Esophagus mucosa (tissue), 1 donor: Measurements from ENCODE around the gene STXBP1. TPM values are rescaled to one million over a fixed set of nuclear protein-coding genes. Genes with fewer than 3 reads are reported as not detected.

ENCODE experiments used
- ATAC-seq: fragments of 200-7000 bp; cut with Tn5 transposase; one replicate; pipeline ENCODE4 v1.9.1; 2020
- total RNA-seq: library from RNA; stranded (reverse); gene quantifications from one replicate; pipeline ENCODE4 v1.2.4, GENCODE V29; 2023
- donor health status: DM: yes; HTN: yes; CAD: no.

STXBP1 gene
- total RNA-seq, 1 donor from 2014 or later, result 10.1 TPM

DNA sequence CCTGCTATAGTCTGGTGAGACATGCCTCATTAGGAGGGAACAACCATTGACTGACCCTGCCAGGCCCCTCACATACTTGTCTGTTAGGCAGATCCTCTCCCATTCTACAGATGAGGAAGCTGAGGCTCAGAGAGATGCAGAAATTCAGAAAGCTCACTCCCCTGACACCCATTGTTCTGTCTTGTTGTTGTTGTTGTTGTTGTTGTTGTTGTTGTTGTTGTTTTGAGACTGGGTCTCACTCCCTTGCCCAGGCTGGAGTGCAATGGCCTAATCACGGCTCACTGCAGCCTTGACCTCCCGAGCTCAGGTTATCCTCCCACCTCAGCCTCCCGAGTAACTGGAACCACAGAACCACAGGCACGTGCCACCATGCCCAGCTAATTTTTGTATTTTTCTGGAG, 81.6 kb downstream of the STXBP1 start:
- ATAC-seq, result no peak

GRCh38 chr9:127694890-127695720, 83.0 kb downstream of the STXBP1 start:
- ATAC-seq, result no peak

GRCh38 chr9:127697575-127697974, 85.5 kb downstream of the STXBP1 start:
- ATAC-seq, result no peak

DNA sequence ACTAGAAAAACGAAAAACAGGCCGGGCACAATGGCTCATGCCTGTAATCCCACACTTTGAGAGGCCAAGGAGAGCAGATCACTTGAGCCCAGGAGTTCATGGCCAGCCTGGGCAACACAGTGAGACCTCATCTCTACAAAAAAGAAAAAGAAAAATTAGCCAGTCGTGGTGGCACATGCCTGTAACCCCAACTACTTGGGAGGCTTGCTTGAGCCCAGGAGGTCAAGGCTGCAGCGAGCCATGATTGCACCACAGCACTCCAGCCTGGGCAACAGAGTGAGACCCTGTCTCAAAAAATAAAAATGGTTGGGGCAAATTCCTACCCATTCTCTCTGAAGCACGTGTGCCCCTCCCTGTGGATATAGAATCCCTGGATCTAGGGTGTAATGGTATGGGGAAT, 86.3 kb downstream of the STXBP1 start:
- ATAC-seq, result no peak

- peak; percentile 98 for ATAC-seq
These were observed 87.1 kb downstream of the STXBP1 start for GRCh38 chr9:127698985-127699670.

- ATAC-seq, result no peak
These were observed 88.1 kb downstream of the STXBP1 start for GRCh38 chr9:127700140-127700539.

DNA sequence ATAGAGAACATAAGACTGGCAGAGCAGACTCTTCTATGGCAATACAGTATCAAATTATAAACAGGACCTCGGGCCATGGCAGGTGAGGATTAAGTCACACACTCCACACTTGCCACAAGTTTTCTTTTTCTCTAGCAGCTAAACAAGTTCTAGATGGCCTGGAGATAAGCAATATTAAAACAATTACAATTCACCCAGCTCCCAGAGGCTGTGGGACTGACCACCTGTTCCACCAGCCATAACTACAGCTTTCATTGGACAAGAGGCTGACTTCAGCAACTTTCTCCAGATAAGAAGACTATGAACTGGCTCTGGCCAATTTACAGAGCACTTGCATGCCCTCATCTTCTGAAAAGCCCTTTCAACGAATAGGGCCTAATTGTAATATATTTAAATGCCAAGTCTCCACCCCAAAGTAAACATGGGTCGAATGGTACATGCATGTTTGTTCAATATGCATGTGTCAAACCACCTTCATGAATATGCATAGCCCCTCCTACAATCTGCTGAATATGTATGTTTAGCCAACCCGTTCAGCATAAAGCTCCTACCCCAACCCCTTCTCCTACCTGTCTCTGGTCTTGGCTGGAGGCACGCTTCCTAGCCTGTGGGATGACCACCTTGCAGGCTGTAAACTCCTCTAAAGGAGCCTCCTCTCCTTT, 88.6 kb downstream of the STXBP1 start:
- ATAC-seq, result no peak

- ATAC-seq, result no peak
These were observed 91.3 kb downstream of the STXBP1 start for GRCh38 chr9:127703289-127703946.

- ATAC-seq, result no peak
These were observed 93.7 kb downstream of the STXBP1 start for GRCh38 chr9:127705577-127706379.

DNA sequence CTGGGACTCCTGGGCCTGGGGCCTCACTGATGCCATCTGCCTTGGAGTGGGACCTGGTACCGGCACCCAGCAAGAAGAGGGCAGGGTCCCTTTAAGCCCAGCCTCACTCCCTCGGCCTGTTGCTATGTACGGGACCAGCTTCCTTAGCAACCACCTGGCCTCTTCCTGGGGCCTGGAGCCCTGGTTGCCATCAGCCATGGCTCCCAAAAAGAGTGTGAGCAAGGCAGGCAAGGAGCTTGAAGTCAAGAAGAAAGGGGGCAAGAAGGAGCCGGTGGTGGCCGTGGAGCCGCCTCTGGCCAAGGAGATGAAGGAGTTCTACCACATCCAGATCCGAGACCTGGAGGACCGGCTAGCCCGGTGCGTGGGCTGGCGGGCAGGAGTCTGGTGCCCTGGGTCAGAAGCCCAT, 94.8 kb downstream of the STXBP1 start, which contains the start of gene CFAP157:
TSS of gene CFAP157 (plus strand) at position 153 of the 406 bp plus-strand sequence. CDS start at position 197, 44 bp downstream.
- ATAC-seq, result no peak

- peak; percentile 61 for ATAC-seq
These were observed 95.7 kb downstream of the STXBP1 start for GRCh38 chr9:127707766-127708165.

- ATAC-seq, result no peak
These were observed 97.0 kb downstream of the STXBP1 start for GRCh38 chr9:127708952-127709587.

DNA sequence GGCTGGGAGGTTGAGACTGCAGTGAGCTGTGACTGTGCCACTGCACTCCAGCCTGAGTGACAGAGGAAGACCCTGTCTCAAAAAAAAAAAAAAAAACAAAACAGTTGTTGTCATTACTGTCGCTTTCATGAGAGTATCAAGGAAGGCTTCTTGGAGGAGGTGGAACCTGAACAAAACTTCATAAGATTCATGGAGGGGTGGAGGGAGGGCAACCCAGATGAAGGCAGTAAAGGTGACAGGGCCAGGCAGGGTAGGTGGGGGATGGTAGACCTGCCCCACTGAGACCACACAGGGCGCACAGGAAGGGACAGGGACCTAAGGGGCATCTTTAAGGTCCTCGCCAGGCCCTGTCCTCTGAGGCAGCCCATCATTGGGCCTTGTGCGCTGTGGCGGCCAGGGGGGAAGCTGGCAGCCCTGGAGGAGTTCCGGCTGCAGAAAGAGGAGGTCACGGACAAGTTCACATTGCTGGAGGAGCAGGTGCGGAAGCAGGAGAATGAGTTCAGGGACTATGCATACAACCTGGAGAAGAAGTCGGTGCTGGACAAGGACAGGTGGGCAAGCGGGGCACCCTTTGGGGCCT, 98.2 kb downstream of the STXBP1 start:
- no peak for ATAC-seq

GRCh38 chr9:127711226-127711701, 99.2 kb downstream of the STXBP1 start:
- ATAC-seq, result no peak

- ATAC-seq, result no peak
These were observed 99.8 kb downstream of the STXBP1 start for GRCh38 chr9:127711831-127712274.

DNA sequence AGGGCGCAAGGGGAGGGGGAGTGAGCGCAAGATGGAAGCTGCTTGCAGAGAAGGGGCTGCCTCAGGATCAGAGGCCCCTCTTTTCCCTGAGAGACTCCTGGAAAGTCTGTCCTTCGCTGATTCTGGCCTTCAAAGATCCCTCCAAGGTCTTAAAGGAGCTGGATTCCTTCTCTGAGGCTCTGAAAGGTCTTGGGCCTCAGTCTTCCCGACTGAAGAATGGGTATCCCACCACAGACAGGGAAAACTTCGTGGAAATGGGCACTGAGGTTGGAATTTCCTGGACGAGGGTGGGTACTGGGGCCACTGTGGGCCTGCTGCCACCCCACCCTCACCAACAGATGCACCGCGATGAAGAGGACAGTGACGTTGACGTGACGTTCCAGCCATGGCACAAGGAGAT, 100.3 kb downstream of the STXBP1 start:
- ATAC-seq, result no peak

- ATAC-seq, result no peak
These were observed 100.8 kb downstream of the STXBP1 start for GRCh38 chr9:127712867-127713266.

GRCh38 chr9:127714020-127714750, 102.1 kb downstream of the STXBP1 start:
- ATAC-seq, result no peak

DNA sequence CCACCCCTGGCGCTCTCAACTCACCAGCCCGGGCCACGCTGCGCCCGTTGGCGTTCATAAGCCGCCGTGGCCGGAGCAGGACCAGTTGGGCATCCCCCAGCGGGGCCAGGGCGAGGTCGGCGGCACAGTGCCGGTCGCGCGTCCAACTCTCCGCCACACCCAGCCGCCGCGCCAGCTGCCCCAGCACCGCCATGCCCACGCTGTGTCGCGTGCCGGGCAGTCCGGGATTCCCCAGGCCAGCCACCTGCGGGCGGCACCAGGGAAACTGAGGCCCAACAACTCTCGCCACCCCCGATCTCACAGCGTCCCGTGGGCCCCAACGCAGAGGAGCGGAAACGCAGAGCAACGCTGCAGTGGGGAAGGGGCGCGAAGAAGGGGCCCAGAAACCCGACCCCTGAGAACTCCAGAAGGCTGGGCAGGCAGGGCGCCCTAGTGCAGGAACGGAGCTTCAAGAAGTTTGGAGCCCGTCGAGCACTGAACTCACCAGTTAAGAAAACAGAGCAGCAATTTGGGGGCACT, 102.9 kb downstream of the STXBP1 start:
- ATAC-seq, result peak; percentile 58
